Esophagus squamous epithelium (tissue), 4 donors: Measurements from ENCODE around the gene TPSG1.

Experiments
- CTCF ChIP-seq, 6 experiments: fragments of 450-650 bp in 4 of 6; fragments of 200-600 bp in 2 of 6; sonication (generic) in 2 of 6; IDR thresholded peaks; one replicate each; pipeline ENCODE4 v1.5.1; 2016 to 2019; ENCODE audit warnings: antibody characterized with exemption in 6 of 6, mild to moderate bottlenecking in 4 of 6, moderate library complexity in 4 of 6
- POLR2A ChIP-seq, 4 donors: fragments of 450-650 bp; IDR thresholded peaks; one replicate each; pipeline ENCODE4 v1.6.1; 2017; ENCODE audit warnings: antibody characterized with exemption in 4 of 4, mild to moderate bottlenecking in 4 of 4, moderate library complexity in 3 of 4

GRCh38 chr16:1218930-1219611 lies 6.0 kb downstream of the TPSG1 start:
- TF ChIP-seq CTCF (IDR thresholded peaks at IDR 0.05) (no peak), POLR2A (IDR thresholded peaks at IDR 0.05) (no peak)
